Measurements from ENCODE around the gene PRKAA1.

DNA sequence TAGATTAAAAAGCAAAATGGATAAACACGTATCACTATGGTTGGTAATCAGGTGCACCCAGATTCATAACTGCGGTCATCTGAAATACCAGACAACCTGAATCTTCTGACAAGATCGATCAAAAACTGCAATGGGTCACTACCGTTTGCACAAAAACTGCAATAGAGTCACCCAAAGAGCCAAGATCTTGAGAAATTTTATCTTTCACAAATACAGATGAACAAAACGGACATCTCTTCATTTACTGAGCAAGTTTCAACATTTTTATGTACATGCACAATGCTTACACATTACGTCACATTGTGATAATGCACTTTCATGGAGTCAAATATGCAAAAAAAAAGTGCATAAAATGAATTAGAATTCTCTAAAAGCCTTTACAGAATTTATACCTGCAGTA lies 18.6 kb downstream of the PRKAA1 start:
- TF ChIP-seq, protein P1, sequence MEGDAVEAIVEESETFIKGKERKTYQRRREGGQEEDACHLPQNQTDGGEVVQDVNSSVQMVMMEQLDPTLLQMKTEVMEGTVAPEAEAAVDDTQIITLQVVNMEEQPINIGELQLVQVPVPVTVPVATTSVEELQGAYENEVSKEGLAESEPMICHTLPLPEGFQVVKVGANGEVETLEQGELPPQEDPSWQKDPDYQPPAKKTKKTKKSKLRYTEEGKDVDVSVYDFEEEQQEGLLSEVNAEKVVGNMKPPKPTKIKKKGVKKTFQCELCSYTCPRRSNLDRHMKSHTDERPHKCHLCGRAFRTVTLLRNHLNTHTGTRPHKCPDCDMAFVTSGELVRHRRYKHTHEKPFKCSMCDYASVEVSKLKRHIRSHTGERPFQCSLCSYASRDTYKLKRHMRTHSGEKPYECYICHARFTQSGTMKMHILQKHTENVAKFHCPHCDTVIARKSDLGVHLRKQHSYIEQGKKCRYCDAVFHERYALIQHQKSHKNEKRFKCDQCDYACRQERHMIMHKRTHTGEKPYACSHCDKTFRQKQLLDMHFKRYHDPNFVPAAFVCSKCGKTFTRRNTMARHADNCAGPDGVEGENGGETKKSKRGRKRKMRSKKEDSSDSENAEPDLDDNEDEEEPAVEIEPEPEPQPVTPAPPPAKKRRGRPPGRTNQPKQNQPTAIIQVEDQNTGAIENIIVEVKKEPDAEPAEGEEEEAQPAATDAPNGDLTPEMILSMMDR (IDR thresholded peaks at IDR 0.05; ENCODE audit: low read length) = no peak
- TF ChIP-seq EZH2 (optimal IDR thresholded peaks at IDR 0.05; ENCODE audit: low read depth, low read length) = no peak

All from MM.1S (cell line).